Measurements from ENCODE around the gene SCAMP4.
A peak's percentile ranks its signal among the peaks of the same experiment; 100 is the strongest.

SCAMP4 gene

GRCh38 chr19:1861599-1862031, 43.6 kb upstream of the SCAMP4 start:
- TF ChIP-seq, protein P1, sequence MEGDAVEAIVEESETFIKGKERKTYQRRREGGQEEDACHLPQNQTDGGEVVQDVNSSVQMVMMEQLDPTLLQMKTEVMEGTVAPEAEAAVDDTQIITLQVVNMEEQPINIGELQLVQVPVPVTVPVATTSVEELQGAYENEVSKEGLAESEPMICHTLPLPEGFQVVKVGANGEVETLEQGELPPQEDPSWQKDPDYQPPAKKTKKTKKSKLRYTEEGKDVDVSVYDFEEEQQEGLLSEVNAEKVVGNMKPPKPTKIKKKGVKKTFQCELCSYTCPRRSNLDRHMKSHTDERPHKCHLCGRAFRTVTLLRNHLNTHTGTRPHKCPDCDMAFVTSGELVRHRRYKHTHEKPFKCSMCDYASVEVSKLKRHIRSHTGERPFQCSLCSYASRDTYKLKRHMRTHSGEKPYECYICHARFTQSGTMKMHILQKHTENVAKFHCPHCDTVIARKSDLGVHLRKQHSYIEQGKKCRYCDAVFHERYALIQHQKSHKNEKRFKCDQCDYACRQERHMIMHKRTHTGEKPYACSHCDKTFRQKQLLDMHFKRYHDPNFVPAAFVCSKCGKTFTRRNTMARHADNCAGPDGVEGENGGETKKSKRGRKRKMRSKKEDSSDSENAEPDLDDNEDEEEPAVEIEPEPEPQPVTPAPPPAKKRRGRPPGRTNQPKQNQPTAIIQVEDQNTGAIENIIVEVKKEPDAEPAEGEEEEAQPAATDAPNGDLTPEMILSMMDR (IDR thresholded peaks at IDR 0.05; ENCODE audit: insufficient read depth, low read length, poor library complexity, severe bottlenecking): no peak
- TF ChIP-seq EZH2phosphoT487 (conservative IDR thresholded peaks at IDR 0.05; ENCODE audit: low read length): no peak
- Histone ChIP-seq H3K27ac (ENCODE audit: low read depth, low read length) (peak overlapping the region; percentile 61), H3K9me2 (replicated peaks; ENCODE audit: insufficient read depth, low read length) (no peaks in the 10 kb centered on the region), H3K4me3 (ENCODE audit: insufficient read depth, low read length, poor library complexity, severe bottlenecking) (peak overlapping the region; percentile 95), H3K9ac (ENCODE audit: low read length) (peak overlapping the region; percentile 75), H3K27me3 (ENCODE audit: low read length) (no peaks in the 10 kb centered on the region), H4K20me1 (ENCODE audit: low read depth, low read length) (peaks cover 6% of the 10 kb centered on the region; the same call in 1 of the 2 replicates), H3K36me3 (ENCODE audit: low read length) (no peaks in the 10 kb centered on the region), H2AFZ (ENCODE audit: low read depth, low read length, severe bottlenecking) (no peak overlapping the region), H3K9me3 (ENCODE audit: insufficient read depth, low read length) (no peaks in the 10 kb centered on the region), H3K79me2 (ENCODE audit: insufficient read depth, low read length) (peaks cover 44% of the 10 kb centered on the region), H3K4me2 (ENCODE audit: low read depth, low read length, poor library complexity, severe bottlenecking) (peak overlapping the region; percentile 66), H3F3A (ENCODE audit: insufficient read depth) (peaks cover 23% of the 10 kb centered on the region; the same call in 1 of the 2 replicates)

DNA sequence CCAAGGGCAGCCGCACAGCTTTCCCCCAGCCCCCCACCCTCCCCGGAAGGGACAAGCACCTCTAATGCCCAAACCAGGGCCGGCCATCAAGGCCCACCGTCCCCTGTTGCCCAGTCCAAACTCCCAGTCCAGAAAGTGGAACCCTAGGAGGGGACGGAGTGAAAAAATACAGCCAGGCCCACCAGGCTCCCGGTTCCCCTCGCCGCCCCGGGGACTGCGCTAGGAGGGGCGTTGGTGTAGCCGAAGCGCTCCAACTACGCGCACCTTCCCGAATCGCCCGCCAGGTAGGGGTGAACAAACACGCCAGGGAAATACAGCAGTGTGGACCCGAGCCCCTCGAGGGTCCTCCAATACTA, 43.2 kb upstream of the SCAMP4 start:
- no peaks in the 10 kb centered on the region for H3K9me2 ChIP-seq (replicated peaks; ENCODE audit: insufficient read depth, low read length)
- H3K27ac ChIP-seq (ENCODE audit: low read depth, low read length): peak overlapping the region; percentile 61
- TF ChIP-seq, protein P1 (IDR thresholded peaks at IDR 0.05; ENCODE audit: insufficient read depth, low read length, poor library complexity, severe bottlenecking): no peak
- no peak for TF ChIP-seq EZH2phosphoT487 (conservative IDR thresholded peaks at IDR 0.05; ENCODE audit: low read length)
- peak overlapping the region; percentile 95 for H3K4me3 ChIP-seq (ENCODE audit: insufficient read depth, low read length, poor library complexity, severe bottlenecking)
- H3K79me2 ChIP-seq (ENCODE audit: insufficient read depth, low read length): peaks cover 43% of the 10 kb centered on the region
- peak overlapping the region; percentile 75 for H3K9ac ChIP-seq (ENCODE audit: low read length)
- H4K20me1 ChIP-seq (ENCODE audit: low read depth, low read length): peaks cover 6% of the 10 kb centered on the region; the same call in 1 of the 2 replicates
- no peak overlapping the region for H2AFZ ChIP-seq (ENCODE audit: low read depth, low read length, severe bottlenecking)
- H3K36me3 ChIP-seq (ENCODE audit: low read length): no peaks in the 10 kb centered on the region
- peak overlapping the region; percentile 66 for H3K4me2 ChIP-seq (ENCODE audit: low read depth, low read length, poor library complexity, severe bottlenecking)
- H3F3A ChIP-seq (ENCODE audit: insufficient read depth): peaks cover 27% of the 10 kb centered on the region; the same call in 1 of the 2 replicates
- no peaks in the 10 kb centered on the region for H3K9me3 ChIP-seq (ENCODE audit: insufficient read depth, low read length)
- no peaks in the 10 kb centered on the region for H3K27me3 ChIP-seq (ENCODE audit: low read length)

DNA sequence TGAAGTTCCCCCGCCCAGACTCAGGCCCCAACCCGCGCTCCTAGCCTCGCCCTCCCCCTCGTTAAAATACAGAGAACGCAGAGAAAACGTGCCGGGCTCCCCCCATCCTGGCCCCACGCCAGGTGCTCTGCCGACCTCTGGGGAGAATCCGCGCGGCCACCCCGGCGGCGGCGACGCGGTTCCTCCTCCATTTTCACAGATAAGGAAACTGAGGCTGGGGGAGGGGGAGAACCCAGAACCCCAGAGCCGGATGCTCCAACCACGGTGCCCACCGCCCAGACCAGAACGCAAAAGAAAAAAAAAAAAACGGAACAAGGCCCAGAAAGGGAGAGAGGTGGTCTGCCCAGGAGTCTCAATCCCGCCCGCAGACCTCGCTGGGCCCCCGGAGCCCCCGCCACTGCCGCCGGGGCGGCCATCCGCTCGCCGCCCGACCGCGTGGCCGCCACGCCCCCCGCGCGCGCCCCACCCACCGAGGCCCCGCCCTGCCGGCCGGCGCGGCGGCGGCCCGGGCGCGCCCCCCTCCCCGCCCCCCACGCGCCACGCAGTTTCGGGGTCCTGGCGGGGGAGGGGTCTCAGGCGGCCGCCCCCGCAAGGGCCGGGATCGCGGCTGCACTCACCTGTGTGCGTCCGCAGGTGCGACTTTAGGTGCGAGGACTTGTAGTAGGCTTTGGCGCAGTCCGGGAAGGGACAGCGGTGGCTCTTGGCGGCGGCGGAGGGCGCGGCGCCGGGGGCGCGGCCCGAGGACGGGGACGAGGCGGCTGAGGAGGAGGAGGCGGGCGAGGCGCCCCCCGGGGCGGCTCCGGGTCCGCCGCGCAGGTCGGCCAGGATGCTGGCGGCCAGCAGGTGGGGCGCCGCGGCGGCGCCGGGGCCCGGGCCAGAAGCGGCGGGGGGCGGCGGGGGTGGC, 42.5 kb upstream of the SCAMP4 start:
- Histone ChIP-seq H3K79me2 (ENCODE audit: insufficient read depth, low read length) (peaks cover 38% of the 10 kb centered on the region), H3K4me2 (ENCODE audit: low read depth, low read length, poor library complexity, severe bottlenecking) (peak overlapping the region; percentile 66), H4K20me1 (ENCODE audit: low read depth, low read length) (peaks cover 6% of the 10 kb centered on the region; the same call in 1 of the 2 replicates), H3K36me3 (ENCODE audit: low read length) (no peaks in the 10 kb centered on the region), H3K9me3 (ENCODE audit: insufficient read depth, low read length) (no peaks in the 10 kb centered on the region), H2AFZ (ENCODE audit: low read depth, low read length, severe bottlenecking) (peak overlapping the region; percentile 5), H3K9ac (ENCODE audit: low read length) (peak overlapping the region; percentile 75), H3K4me3 (ENCODE audit: insufficient read depth, low read length, poor library complexity, severe bottlenecking) (peak overlapping the region; percentile 95), H3K9me2 (replicated peaks; ENCODE audit: insufficient read depth, low read length) (no peaks in the 10 kb centered on the region), H3F3A (ENCODE audit: insufficient read depth) (peaks cover 25% of the 10 kb centered on the region), H3K27ac (ENCODE audit: low read depth, low read length) (peak overlapping the region; percentile 61), H3K27me3 (ENCODE audit: low read length) (no peaks in the 10 kb centered on the region)
- no peak for TF ChIP-seq EZH2phosphoT487 (conservative IDR thresholded peaks at IDR 0.05; ENCODE audit: low read length)
- TF ChIP-seq, protein P1 (IDR thresholded peaks at IDR 0.05; ENCODE audit: insufficient read depth, low read length, poor library complexity, severe bottlenecking): no peak

All from SU-DHL-6 (cell line).